SH-SY5Y (cell line): ENCODE results near the gene GHR.

Source experiments
- GATA2 ChIP-seq: IDR thresholded peaks from 2 replicates; pipeline ENCODE4 v1.6.1; 2011; ENCODE audit warnings: mild to moderate bottlenecking, low read depth, low read length
- GATA3 ChIP-seq: IDR thresholded peaks from 2 replicates; pipeline ENCODE4 v1.6.1; 2011; ENCODE audit warnings: low read depth, mild to moderate bottlenecking, low read length, moderate library complexity

DNA sequence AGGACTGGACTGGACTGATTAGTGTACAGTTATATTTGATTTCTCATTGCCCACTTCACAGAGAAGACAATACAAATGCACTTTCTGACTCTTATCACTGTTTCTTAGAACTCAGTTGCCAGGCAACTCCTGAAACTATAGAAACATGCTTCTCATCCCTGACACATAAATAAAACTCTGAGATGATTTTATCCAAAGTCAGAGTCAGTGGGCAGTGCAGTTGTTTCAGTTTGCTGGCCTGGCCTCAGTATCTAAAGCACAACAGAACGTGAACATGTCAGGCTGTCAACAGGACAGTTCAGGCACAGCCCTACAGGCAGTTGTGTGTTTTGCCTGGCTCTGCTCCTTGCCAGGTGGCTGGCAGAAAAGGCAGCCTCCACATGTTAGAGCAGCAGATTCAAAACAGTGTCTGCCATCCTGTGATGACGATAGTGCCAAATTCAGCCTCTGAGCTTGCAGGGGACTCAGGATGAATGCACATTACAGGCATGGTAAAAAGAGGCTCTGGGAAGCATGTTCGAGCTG lies 268.2 kb downstream of the GHR start:
- no peak for TF ChIP-seq GATA2
- no peak for TF ChIP-seq GATA3
